Panc1 (cell line): ENCODE measurements around the gene HARS2.
"Not testable (repeated sequence)": the region's sequence is repeated elsewhere in the genome, so short reads cannot be mapped to it uniquely, and the experiment has no call there.

Source experiments
- CTCF ChIP-seq: fragments of 450-650 bp; IDR thresholded peaks from 2 replicates; pipeline ENCODE4 v1.5.1; 2017; ENCODE audit warnings: mild to moderate bottlenecking
- POLR2AphosphoS5 ChIP-seq: IDR thresholded peaks from 2 replicates; pipeline ENCODE4 v1.6.1; 2012; ENCODE audit warnings: mild to moderate bottlenecking, low read depth, low read length, moderate library complexity
- SIN3A ChIP-seq: IDR thresholded peaks from 2 replicates; pipeline ENCODE4 v1.6.1; 2012; ENCODE audit warnings: low read depth, mild to moderate bottlenecking, low read length, moderate library complexity, borderline replicate concordance; ENCODE audit not compliant: insufficient read depth
- TCF7L2 ChIP-seq: IDR thresholded peaks from 2 replicates; pipeline ENCODE4 v1.6.1; 2011; ENCODE audit warnings: mild to moderate bottlenecking, low read depth, low read length, inconsistent platforms

GRCh38 chr5:140708787-140709186, 17.5 kb downstream of the HARS2 start:
- TF ChIP-seq CTCF, TCF7L2, SIN3A, POLR2AphosphoS5: not testable (repeated sequence)
